D721Med (cell line): ENCODE data around the gene CTU1.

Source experiments
- DNase-seq: peaks from one replicate; pipeline ENCODE4 v3.0.0; 2011; ENCODE audit warnings: low spot score; ENCODE audit not compliant: insufficient read length
- FAIRE-seq: peaks from 2 replicates; lab custom pipeline; 2011; peaks lifted over from hg19 to GRCh38; lab: Jason Lieb, UNC
- TF ChIP-seq, protein P1 (sequence below): IDR thresholded peaks from 2 replicates; pipeline ENCODE4 v1.5.1; 2012; ENCODE audit warnings: mild to moderate bottlenecking, control low read depth; ENCODE audit not compliant: insufficient read depth; ENCODE audit errors: missing control alignments

CTU1 gene

DNA sequence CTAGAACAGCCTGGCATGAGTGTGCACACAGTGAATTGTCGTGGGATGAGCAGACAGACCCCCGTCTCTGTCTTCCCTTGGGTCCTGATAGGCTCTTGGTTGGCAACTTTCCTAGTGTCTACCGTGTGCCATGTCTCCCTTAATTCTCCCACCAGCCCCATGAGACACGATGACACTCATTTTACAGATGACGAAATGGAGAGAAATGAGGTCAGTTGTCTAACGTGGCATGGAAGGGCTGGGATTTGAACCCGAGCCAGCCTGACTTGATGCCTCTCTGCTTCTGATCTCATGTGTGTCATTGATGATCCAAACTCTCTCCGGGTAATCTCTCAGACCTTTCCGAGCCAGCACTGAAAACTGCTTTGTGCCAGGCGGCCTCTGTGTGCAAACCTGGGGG, 17.1 kb downstream of the CTU1 start:
- no peak for DNase-seq
- TF ChIP-seq, protein P1, sequence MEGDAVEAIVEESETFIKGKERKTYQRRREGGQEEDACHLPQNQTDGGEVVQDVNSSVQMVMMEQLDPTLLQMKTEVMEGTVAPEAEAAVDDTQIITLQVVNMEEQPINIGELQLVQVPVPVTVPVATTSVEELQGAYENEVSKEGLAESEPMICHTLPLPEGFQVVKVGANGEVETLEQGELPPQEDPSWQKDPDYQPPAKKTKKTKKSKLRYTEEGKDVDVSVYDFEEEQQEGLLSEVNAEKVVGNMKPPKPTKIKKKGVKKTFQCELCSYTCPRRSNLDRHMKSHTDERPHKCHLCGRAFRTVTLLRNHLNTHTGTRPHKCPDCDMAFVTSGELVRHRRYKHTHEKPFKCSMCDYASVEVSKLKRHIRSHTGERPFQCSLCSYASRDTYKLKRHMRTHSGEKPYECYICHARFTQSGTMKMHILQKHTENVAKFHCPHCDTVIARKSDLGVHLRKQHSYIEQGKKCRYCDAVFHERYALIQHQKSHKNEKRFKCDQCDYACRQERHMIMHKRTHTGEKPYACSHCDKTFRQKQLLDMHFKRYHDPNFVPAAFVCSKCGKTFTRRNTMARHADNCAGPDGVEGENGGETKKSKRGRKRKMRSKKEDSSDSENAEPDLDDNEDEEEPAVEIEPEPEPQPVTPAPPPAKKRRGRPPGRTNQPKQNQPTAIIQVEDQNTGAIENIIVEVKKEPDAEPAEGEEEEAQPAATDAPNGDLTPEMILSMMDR: no peak
- FAIRE-seq: no peak

DNA sequence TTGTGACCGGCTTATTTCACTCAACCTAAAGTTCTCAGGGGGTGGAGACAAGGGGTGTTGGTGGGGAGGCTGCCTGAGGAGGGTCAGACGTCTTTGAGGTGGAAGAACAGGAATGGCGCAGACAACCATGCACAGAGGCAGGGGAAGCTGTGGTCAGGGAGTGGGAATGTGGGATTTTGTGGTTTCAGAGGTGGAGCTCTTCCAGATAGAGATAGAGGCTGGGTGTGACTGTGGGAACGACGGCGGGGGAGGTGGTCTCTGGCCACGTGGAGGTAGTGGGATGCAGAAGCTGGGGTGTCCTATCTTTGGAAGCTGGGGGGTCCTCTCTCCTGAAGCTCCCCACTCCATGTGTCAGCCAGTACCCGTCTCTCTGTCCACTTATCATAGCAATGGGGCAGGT, 17.7 kb downstream of the CTU1 start:
- TF ChIP-seq, protein P1: no peak
- no peak for FAIRE-seq
- no peak for DNase-seq

DNA sequence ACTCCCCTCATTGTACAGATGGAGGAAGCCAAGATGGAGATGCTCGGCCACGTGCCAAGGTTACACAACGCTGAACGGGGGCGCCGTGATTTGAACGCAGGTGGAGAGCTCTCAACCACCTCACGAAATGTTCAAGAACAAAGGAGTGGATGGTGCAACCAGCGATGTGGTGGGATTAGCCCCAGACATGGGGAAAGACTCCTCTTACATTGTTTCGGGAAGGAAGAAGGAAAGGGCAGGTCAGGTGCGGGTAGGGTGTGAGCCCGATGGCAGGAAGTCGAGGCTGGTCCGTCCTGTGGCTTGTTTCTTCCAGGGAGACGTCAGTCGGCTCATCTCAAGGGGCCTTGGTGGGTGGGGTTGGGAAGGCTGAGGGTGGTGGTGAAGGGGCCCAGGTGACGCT, 18.4 kb downstream of the CTU1 start:
- no peak for FAIRE-seq
- TF ChIP-seq, protein P1: no peak
- no peak for DNase-seq

DNA sequence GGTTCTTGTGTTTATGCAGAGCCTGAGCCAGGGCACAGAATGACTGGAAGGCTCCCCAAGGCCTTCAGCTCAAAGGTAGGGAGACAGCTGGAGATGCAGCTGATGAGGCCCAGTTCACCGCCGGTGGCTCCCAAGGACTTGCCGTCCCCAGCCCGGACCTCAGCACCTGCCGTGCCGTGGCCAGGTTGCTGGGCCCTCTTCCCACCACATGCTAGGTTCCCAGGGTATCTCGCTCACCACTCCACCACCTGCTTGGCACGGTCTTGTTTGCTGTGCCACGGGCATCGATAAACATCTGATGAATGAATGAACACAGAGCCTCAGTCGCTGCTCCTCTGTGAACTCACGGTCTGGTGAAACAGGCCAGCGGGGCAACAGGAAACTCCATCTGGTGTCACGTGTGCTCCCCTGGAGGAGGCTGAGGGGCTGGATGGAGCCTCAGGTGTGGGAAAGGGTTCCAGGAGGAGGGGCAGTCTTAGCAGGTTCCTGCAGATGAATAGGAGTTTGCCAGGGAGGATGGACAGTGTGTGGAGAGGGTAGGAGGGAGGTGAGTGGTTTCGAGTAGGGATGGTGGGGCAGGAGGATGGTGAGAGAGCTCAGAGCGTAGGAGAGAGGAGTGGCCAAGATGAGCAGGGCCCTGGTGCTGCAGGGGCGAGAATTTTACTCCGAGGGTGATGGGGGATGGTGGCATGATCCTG, 21.9 kb downstream of the CTU1 start:
- TF ChIP-seq, protein P1: no peak
- no peak for DNase-seq
- FAIRE-seq: no peak

DNA sequence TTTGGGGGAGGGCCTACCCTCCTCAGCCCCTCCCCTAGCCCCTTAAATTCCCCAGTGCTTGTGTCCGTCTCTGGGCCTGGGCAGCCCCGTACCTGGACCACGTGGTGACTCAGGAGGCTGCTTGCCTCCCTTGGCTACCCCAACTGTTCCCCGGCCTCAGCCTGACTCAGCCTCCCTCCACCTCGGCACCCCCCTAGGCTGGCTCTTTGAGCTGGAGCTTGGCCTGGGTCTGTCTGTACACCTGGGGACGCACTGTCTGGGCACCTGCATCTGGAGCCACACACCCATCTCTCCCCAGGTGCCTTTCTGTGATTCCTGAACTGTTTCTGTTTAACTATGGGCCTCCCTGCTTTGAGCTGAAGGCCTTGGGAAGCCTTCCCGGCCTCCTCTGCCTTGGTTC, 23.7 kb downstream of the CTU1 start:
- no peak for DNase-seq
- TF ChIP-seq, protein P1: no peak
- FAIRE-seq: no peak

DNA sequence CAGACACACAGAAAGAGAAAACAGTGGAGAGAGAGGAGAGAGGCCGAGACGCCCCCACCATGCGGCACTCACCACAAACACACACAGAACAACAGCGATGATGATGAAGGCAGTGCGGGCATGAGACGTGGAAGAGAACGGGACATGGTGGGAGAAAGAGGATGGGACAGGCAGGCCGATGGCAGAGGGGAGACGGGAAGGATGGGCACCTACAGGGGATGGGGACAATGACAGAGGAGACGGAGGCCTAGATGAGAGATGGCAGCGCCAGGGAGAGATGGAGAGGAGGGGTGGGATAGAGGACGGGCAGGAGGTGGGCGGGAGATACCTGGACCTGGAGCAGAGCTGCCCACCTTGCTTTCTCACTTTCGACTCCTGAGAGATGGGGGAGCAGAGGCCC, 24.4 kb downstream of the CTU1 start:
- TF ChIP-seq, protein P1: no peak
- FAIRE-seq: no peak
- DNase-seq: no peak

DNA sequence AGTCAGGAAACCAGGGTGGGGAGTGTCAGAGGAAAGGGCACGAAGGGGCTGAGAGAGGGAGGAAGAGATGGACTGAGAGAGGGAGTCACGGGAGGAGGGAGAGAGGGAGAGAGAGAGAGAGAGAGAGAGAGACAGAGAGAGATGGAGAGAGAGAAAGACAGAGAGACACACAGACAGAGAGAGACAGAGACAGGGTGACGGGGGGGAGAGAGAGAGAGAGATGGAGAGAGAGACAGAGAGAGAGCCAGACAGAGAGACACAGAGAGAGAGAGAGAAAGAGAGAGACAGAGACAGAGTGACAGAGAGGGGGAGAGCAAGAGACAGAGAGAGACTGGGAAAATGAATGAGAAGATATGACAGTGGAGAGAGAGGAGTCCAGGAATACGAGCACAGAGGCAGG, 25.0 kb downstream of the CTU1 start:
- TF ChIP-seq, protein P1: no peak
- DNase-seq: no peak
- no peak for FAIRE-seq
